Hepatocyte (in vitro differentiated cells): ENCODE data around the gene MPST. TPM values are rescaled to one million over a fixed set of nuclear protein-coding genes. Genes with fewer than 3 reads are reported as not detected.

Source experiments
- DNase-seq: peaks from one replicate; pipeline ENCODE4 v3.0.0-alpha.2; 2016; ENCODE audit warnings: low spot score
- H2AFZ ChIP-seq: fragments of 200-600 bp; sonication (generic); 2 replicates; pipeline ENCODE4 v1.6.0; 2016; ENCODE audit warnings: antibody characterized with exemption, mild to moderate bottlenecking
- H3K27ac ChIP-seq: fragments of 200-600 bp; sonication (generic); 2 replicates; pipeline ENCODE4 v1.5.1; 2016; ENCODE audit warnings: mild to moderate bottlenecking
- H3K27me3 ChIP-seq: fragments of 200-600 bp; sonication (generic); 2 replicates; pipeline ENCODE4 v1.6.1; 2016
- H3K36me3 ChIP-seq: fragments of 200-600 bp; sonication (generic); replicated peaks from 2 replicates; pipeline ENCODE4 v1.5.1; 2016; ENCODE audit warnings: low read depth; ENCODE audit not compliant: insufficient read depth
- H3K4me1 ChIP-seq: fragments of 200-600 bp; sonication (generic); 2 replicates; pipeline ENCODE4 v1.5.1; 2016; ENCODE audit warnings: mild to moderate bottlenecking, moderate library complexity; ENCODE audit not compliant: insufficient read depth
- H3K4me2 ChIP-seq: fragments of 200-600 bp; sonication (generic); 2 replicates; pipeline ENCODE4 v1.6.0; 2016
- H3K4me3 ChIP-seq: fragments of 200-600 bp; sonication (generic); 2 replicates; pipeline ENCODE4 v1.5.1; 2016; ENCODE audit warnings: mild to moderate bottlenecking
- H3K79me2 ChIP-seq: fragments of 200-600 bp; sonication (generic); 2 replicates; pipeline ENCODE4 v1.6.0; 2017; ENCODE audit warnings: mild to moderate bottlenecking
- H3K9me2 ChIP-seq: fragments of 200-600 bp; sonication (generic); replicated peaks from 2 replicates; pipeline ENCODE4 v1.6.0; 2017; ENCODE audit warnings: mild to moderate bottlenecking; ENCODE audit not compliant: insufficient read depth
- H3K9me3 ChIP-seq: fragments of 200-600 bp; sonication (generic); 2 replicates; pipeline ENCODE4 v1.5.1; 2016; ENCODE audit warnings: low read depth, mild to moderate bottlenecking
- H4K20me1 ChIP-seq: fragments of 200-600 bp; sonication (generic); 2 replicates; pipeline ENCODE4 v1.6.0; 2016; ENCODE audit warnings: mild to moderate bottlenecking; ENCODE audit not compliant: insufficient read depth, poor library complexity, severe bottlenecking
- CTCF ChIP-seq: fragments of 200-600 bp; sonication (generic); IDR thresholded peaks from 2 replicates; pipeline ENCODE4 v1.5.1; 2016; ENCODE audit warnings: antibody characterized with exemption, mild to moderate bottlenecking; ENCODE audit not compliant: poor library complexity
- EZH2 ChIP-seq: fragments of 200-600 bp; sonication (generic); IDR thresholded peaks from 2 replicates; pipeline ENCODE4 v1.6.1; 2016; ENCODE audit warnings: antibody characterized with exemption, mild to moderate bottlenecking, borderline replicate concordance
- EZH2phosphoT487 ChIP-seq: fragments of 200-600 bp; sonication (generic); IDR thresholded peaks from one replicate; pipeline ENCODE4 v1.6.1; 2018; ENCODE audit warnings: antibody characterized with exemption, mild to moderate bottlenecking, low read depth, moderate library complexity; ENCODE audit not compliant: unreplicated experiment, severe bottlenecking
- WGBS: methylation state at CpG from one replicate; pipeline ENCODE4 v1.1.6; 2016; ENCODE audit warnings: low lambda C conversion rate; ENCODE audit errors: missing lambda C conversion rate; 5-methylcytosine and 5-hydroxymethylcytosine counted together
- polyA plus RNA-seq: library from polyadenylated mRNA; unstranded; fragments of >200 nt; fragmentation: Nextera tagmentation; extraction: Ambion mirVana; gene quantifications from 2 replicates; pipeline ENCODE4 v1.2.1, GENCODE V29; 2016
- total RNA-seq: library from RNA; depleted of rRNA; stranded (reverse); fragments of >200 nt; gene quantifications from 2 replicates; pipeline ENCODE4 v1.2.3, GENCODE V29; 2014

MPST gene
- total and polyA plus RNA-seq, 2 experiments from 2014 or later: 136 to 193 TPM

DNA sequence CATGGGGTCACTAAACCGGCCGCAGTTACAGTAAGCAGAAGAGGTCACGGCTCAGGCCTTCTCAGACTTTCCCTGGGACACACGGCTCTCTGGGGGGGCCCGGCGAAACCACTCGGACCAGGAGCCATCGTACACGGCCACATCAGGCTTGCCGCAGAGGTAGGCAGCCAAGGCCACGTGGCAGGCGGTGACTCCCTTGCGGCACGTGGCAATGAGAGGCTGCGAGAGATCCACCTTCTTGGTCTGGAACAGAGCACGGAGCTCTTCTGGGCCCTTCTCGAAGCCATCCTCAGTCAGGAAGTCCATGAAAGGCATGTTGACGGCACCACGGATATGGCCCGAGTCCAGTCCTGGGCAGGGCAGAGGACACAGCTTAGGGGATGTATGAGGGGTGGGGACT is 8.6 kb upstream of the MPST start:
- Histone ChIP-seq H3K4me3 (no peak overlapping the region), H2AFZ (no peak overlapping the region), H3K27me3 (no peaks in the 10 kb centered on the region), H3K4me1 (peaks cover 4% of the 10 kb centered on the region), H3K9me3 (no peaks in the 10 kb centered on the region), H4K20me1 (no peaks in the 10 kb centered on the region), H3K79me2 (no peaks in the 10 kb centered on the region), H3K36me3 (no peaks in the 10 kb centered on the region), H3K9me2 (no peaks in the 10 kb centered on the region), H3K27ac (no peak overlapping the region), H3K4me2 (no peak overlapping the region)
- no peak for TF ChIP-seq CTCF
- no peak for TF ChIP-seq EZH2phosphoT487
- TF ChIP-seq EZH2: no peak
- WGBS: 91% methylated on average over 20 of the region's 20 CpGs
- no peak for DNase-seq

DNA sequence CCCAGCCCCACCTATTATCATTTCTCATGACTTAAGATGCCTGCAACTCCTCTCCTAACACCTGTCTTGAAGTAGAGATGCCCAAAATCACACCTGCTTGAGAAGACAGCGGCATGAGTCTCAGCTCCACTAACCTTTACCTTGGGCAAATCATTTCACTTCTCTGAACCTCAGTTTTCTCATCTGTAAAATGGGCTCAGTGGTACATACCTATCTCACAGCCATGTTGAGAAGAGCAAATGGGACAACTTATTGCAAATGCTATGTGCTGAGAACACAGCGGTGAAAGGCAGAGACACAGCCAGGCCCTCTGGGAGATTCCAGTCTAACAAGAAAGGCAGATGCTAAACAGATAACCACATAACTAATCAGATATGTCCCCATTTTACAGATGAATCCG is 8.1 kb upstream of the MPST start:
- no peaks in the 10 kb centered on the region for H3K27me3 ChIP-seq
- no peaks in the 10 kb centered on the region for H3K79me2 ChIP-seq
- no peaks in the 10 kb centered on the region for H3K36me3 ChIP-seq
- no peak overlapping the region for H2AFZ ChIP-seq
- no peaks in the 10 kb centered on the region for H3K9me2 ChIP-seq
- no peak overlapping the region for H3K4me2 ChIP-seq
- no peaks in the 10 kb centered on the region for H3K9me3 ChIP-seq
- DNase-seq: no peak
- H3K4me1 ChIP-seq: peaks cover 4% of the 10 kb centered on the region
- no peak for TF ChIP-seq EZH2
- no peak for TF ChIP-seq EZH2phosphoT487
- TF ChIP-seq CTCF: no peak
- H3K27ac ChIP-seq: no peak overlapping the region
- peaks cover 4% of the 10 kb centered on the region for H4K20me1 ChIP-seq
- 91% methylated on average over 3 of the region's 3 CpGs for WGBS
- H3K4me3 ChIP-seq: no peak overlapping the region

DNA sequence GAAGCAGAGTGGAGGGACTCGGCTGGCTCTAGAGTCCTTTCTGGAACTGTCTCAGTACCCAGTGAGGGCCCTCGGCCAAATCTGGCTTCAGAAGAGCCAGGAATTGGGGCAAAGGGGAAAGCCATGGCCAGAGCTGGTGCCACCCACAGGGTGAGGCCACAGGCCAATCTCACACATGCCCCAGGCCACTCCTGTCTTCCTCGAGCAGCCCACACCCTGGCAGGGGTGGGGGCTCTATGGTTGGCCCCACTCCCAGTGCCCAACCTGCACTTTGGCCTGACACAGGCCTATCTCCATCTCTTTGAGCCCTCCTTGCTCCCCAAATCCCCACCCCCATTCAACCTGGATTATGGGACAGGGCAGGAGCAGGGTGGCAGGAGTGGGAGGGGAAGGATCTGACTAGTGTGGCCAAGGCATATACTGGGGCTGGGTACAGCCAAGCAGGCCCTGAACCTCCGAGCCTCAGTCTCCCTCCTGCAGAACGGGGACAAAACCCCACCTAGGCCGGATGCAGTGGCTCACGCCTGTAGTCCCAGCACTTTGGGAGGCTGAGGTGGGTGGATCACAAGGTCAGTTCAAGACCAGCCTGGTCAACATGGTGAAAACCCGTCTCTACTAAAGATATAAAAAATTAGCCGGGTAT is 7.2 kb upstream of the MPST start:
- Histone ChIP-seq H3K4me1 (peaks cover 12% of the 10 kb centered on the region), H3K79me2 (peaks cover 9% of the 10 kb centered on the region), H3K9me2 (no peaks in the 10 kb centered on the region), H3K9me3 (no peaks in the 10 kb centered on the region), H3K36me3 (no peaks in the 10 kb centered on the region), H3K4me3 (no peak overlapping the region), H3K4me2 (no peak overlapping the region), H3K27me3 (no peaks in the 10 kb centered on the region), H4K20me1 (peaks cover 4% of the 10 kb centered on the region), H3K27ac (no peak overlapping the region), H2AFZ (no peak overlapping the region)
- 80% methylated on average over 9 of the region's 9 CpGs for WGBS
- no peak for DNase-seq
- no peak for TF ChIP-seq EZH2phosphoT487
- no peak for TF ChIP-seq CTCF
- TF ChIP-seq EZH2: no peak

- DNase-seq: no peak
- H2AFZ ChIP-seq: no peak overlapping the region
- H4K20me1 ChIP-seq: peaks cover 6% of the 10 kb centered on the region
- H3K27ac ChIP-seq: no peak overlapping the region
- TF ChIP-seq EZH2 (no peak), CTCF (no peak), EZH2phosphoT487 (no peak)
- H3K27me3 ChIP-seq: no peaks in the 10 kb centered on the region
- peaks cover 18% of the 10 kb centered on the region for H3K4me1 ChIP-seq
- H3K79me2 ChIP-seq: peaks cover 14% of the 10 kb centered on the region
- H3K9me3 ChIP-seq: no peaks in the 10 kb centered on the region
- no peak overlapping the region for H3K4me2 ChIP-seq
- no peak overlapping the region for H3K4me3 ChIP-seq
- no peaks in the 10 kb centered on the region for H3K36me3 ChIP-seq
- H3K9me2 ChIP-seq: no peaks in the 10 kb centered on the region
- WGBS: 93% methylated on average over 10 of the region's 10 CpGs
Measured at GRCh38 chr22:37012956-37013355, 6.6 kb upstream of the MPST start.
